Neuron (in vitro differentiated cells): ENCODE measurements around the gene FEZF2.

Experiments
- H2AFZ ChIP-seq: one replicate; pipeline ENCODE4 v1.6.1; 2013; ENCODE audit warnings: low read depth, mild to moderate bottlenecking, inconsistent platforms, low read length, moderate library complexity
- H3K27me3 ChIP-seq: one replicate; pipeline ENCODE4 v1.6.1; 2013; ENCODE audit warnings: low read length; ENCODE audit not compliant: insufficient read depth
- H3K36me3 ChIP-seq: one replicate; pipeline ENCODE4 v1.6.1; 2013; ENCODE audit warnings: low read length; ENCODE audit not compliant: insufficient read depth
- H3K4me1 ChIP-seq: one replicate; pipeline ENCODE4 v1.6.1; 2013; ENCODE audit warnings: low read length; ENCODE audit not compliant: insufficient read depth
- H3K4me3 ChIP-seq: 2 replicates; pipeline ENCODE4 v1.5.1; 2013; ENCODE audit warnings: mild to moderate bottlenecking, low read length, moderate library complexity
- H3K9me3 ChIP-seq: one replicate; pipeline ENCODE4 v1.6.1; 2013; ENCODE audit warnings: low read length

Gene FEZF2

GRCh38 chr3:62378921-62379320 lies 5.6 kb upstream of the FEZF2 start:
- Histone ChIP-seq H3K27me3 (peaks cover 87% of the 10 kb centered on the region), H3K4me1 (peaks cover 10% of the 10 kb centered on the region), H2AFZ (no peak overlapping the region), H3K36me3 (no peaks in the 10 kb centered on the region), H3K4me3 (no peak overlapping the region), H3K9me3 (peaks cover 5% of the 10 kb centered on the region)

GRCh38 chr3:62378311-62378789 lies 5.0 kb upstream of the FEZF2 start:
- H2AFZ ChIP-seq, result peak overlapping the region; percentile 28
- H3K27me3 ChIP-seq, result peaks cover 90% of the 10 kb centered on the region
- H3K4me1 ChIP-seq, result peaks cover 10% of the 10 kb centered on the region
- no peaks in the 10 kb centered on the region for H3K36me3 ChIP-seq
- peaks cover 5% of the 10 kb centered on the region for H3K9me3 ChIP-seq
- H3K4me3 ChIP-seq, result no peak overlapping the region

GRCh38 chr3:62376906-62377877 lies 3.8 kb upstream of the FEZF2 start:
- Histone ChIP-seq H2AFZ (no peak overlapping the region), H3K4me3 (no peak overlapping the region), H3K36me3 (no peaks in the 10 kb centered on the region), H3K9me3 (peaks cover 5% of the 10 kb centered on the region), H3K27me3 (peaks cover 95% of the 10 kb centered on the region), H3K4me1 (peaks cover 10% of the 10 kb centered on the region)

DNA sequence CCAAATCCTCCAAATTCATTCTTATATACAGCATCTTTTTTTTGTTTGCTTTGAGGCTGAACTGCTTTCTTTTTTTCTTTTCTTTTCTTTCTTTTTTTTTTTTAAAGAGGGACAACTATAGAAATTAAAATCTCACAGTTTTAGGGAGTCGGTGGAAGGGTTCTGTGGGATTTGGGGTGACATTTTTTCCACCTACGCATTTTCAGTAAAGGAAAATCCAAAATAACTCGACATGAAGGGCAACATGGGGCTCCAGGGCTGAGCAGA lies 3.0 kb upstream of the FEZF2 start:
- no peak overlapping the region for H3K4me3 ChIP-seq
- H3K4me1 ChIP-seq, result peaks cover 10% of the 10 kb centered on the region
- H3K36me3 ChIP-seq, result no peaks in the 10 kb centered on the region

GRCh38 chr3:62375655-62376453 lies 2.5 kb upstream of the FEZF2 start:
- no peak overlapping the region for H3K4me3 ChIP-seq
- H2AFZ ChIP-seq, result no peak overlapping the region
- no peaks in the 10 kb centered on the region for H3K36me3 ChIP-seq
- H3K9me3 ChIP-seq, result peaks cover 4% of the 10 kb centered on the region
- peaks cover 95% of the 10 kb centered on the region for H3K27me3 ChIP-seq
- peaks cover 10% of the 10 kb centered on the region for H3K4me1 ChIP-seq

More for the DNA sequence above, 3.0 kb upstream of the FEZF2 start:
- H3K27me3 ChIP-seq, result peaks cover 95% of the 10 kb centered on the region
- H3K9me3 ChIP-seq, result peaks cover 5% of the 10 kb centered on the region
- no peak overlapping the region for H2AFZ ChIP-seq

DNA sequence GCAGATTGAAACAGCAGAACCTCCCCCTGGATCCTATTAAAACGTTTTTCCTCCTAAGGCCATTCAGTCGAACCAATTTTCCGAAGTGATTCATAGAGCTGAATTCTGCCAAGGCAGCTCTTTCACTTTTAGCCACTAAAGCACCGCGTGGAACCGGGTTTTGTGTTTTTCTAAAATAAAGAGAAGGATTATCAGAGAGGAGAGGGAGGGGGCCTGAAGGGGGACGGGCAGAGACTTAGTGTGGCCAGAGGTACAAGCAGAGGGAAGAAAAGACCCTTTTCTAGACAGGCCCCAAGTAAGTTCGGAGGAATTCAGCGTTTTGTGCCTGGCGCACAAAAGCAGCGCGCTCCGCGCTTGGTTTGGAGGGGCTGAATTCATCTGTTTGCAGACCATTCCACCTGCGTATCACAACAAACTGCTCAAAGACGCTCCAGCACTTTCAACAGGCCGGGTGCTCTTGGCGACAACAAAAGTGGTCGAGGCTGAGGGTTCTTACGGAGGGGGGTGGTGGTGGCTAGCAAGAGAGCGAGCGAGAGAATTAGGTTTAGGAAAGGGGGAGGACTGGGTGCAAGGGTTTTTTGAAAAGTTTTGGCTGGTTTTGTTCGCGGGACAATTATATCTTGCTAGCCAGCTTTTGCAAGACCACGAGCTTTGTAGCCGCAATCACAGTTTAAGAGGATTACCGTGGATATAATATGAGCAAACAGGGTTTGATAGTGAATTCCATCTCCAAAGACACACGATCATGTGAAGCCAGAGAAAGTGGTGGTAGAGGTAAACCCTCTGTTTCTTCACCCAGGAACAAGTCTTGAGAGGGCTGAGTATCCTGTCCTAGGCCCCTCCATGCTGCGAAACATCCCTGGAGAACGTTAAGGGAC lies 1.2 kb upstream of the FEZF2 start:
- Histone ChIP-seq H3K4me3 (no peak overlapping the region), H3K27me3 (peaks cover 96% of the 10 kb centered on the region), H2AFZ (no peak overlapping the region), H3K9me3 (peaks cover 2% of the 10 kb centered on the region), H3K4me1 (peaks cover 10% of the 10 kb centered on the region), H3K36me3 (no peaks in the 10 kb centered on the region)

GRCh38 chr3:62373714-62374333 lies 474 bp upstream of the FEZF2 start:
- peaks cover 10% of the 10 kb centered on the region for H3K4me1 ChIP-seq
- H3K27me3 ChIP-seq, result peaks cover 96% of the 10 kb centered on the region
- no peak overlapping the region for H2AFZ ChIP-seq
- no peaks in the 10 kb centered on the region for H3K36me3 ChIP-seq
- no peak overlapping the region for H3K4me3 ChIP-seq
- H3K9me3 ChIP-seq, result peaks cover 2% of the 10 kb centered on the region

- no peak overlapping the region for H3K4me3 ChIP-seq
- peaks cover 99% of the 10 kb centered on the region for H3K27me3 ChIP-seq
- peaks cover 6% of the 10 kb centered on the region for H3K4me1 ChIP-seq
- H3K36me3 ChIP-seq, result no peaks in the 10 kb centered on the region
- peaks cover 2% of the 10 kb centered on the region for H3K9me3 ChIP-seq
- H2AFZ ChIP-seq, result no peak overlapping the region
These were observed 719 bp downstream of the FEZF2 start for GRCh38 chr3:62372621-62373041.

- H3K27me3 ChIP-seq, result peaks cover 99% of the 10 kb centered on the region
- H3K9me3 ChIP-seq, result no peaks in the 10 kb centered on the region
- H3K4me1 ChIP-seq, result peaks cover 6% of the 10 kb centered on the region
- H3K4me3 ChIP-seq, result no peak overlapping the region
- no peak overlapping the region for H2AFZ ChIP-seq
- H3K36me3 ChIP-seq, result no peaks in the 10 kb centered on the region
These were observed 1.4 kb downstream of the FEZF2 start for GRCh38 chr3:62371720-62372591.

GRCh38 chr3:62370858-62371719 lies 2.3 kb downstream of the FEZF2 start:
- Histone ChIP-seq H3K27me3 (peaks cover 97% of the 10 kb centered on the region), H3K9me3 (no peaks in the 10 kb centered on the region), H3K4me3 (no peak overlapping the region), H2AFZ (no peak overlapping the region), H3K36me3 (no peaks in the 10 kb centered on the region), H3K4me1 (peaks cover 6% of the 10 kb centered on the region)
